COR-L47 (cell line): ENCODE measurements around the gene PTPRH.
"Not testable (repeated sequence)": the region's sequence is repeated elsewhere in the genome, so short reads cannot be mapped to it uniquely, and the experiment has no call there.

Experiments used
- DNase-seq: peaks from one replicate; lab custom pipeline; 2025; lab: John Stamatoyannopoulos, UW

The PTPRH gene

GRCh38 chr19:55158423-55158822 lies 50.9 kb downstream of the PTPRH start:
- no peak for DNase-seq

GRCh38 chr19:55157064-55157908 lies 52.0 kb downstream of the PTPRH start, which contains the start of gene TNNI3:
TNNI3 (minus strand) TSS chr19:55157732; CDS start chr19:55157589, 143 bp downstream.
- DNase-seq, result no peak

GRCh38 chr19:55156202-55157063 lies 52.9 kb downstream of the PTPRH start:
- no peak for DNase-seq

DNA sequence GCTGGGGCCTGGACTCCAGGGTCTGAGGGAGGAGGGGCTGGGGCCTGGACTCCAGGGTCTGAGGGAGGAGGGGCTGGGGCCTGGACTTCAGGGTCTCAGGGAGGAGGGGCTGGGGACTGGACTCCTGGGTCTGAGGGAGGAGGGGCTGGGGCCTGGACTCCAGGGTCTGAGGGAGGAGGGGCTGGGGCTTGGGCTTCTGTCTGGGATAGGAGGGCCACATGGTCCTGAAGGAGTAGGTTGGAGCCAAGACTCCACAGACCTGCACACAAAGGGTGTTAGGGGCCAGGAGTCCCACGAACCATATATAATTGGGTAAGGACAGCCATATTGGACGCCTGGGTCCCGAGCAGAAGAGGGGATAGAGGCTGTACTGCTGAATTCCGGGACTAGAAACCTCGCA lies 53.5 kb downstream of the PTPRH start:
- not testable (repeated sequence) for DNase-seq

GRCh38 chr19:55153652-55154264 lies 55.5 kb downstream of the PTPRH start:
- DNase-seq, result no peak

DNA sequence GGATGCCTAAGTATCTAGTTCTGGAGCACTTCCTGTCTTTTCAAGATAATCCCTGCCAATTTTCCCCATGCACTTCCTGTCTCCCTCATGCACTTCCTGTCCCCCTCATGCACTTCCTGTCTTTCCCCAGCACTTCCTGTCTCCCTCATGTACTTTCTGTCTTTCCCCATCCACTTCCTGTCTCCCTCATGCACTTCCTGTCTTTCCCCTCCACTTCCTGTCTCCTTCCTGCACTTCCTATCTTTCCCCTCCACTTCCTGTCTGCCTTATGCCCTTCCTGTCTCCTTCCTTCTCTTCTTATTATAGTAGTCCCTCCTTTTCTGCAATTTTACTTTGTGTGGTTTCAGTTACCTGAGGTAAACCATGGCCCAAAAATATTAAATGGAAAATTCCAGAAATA lies 57.3 kb downstream of the PTPRH start:
- peak; percentile 63 for DNase-seq

GRCh38 chr19:55149078-55150003 lies 60.0 kb downstream of the PTPRH start, which contains the start of gene TNNT1:
TNNT1 (minus strand) TSS chr19:55149206; CDS start chr19:55147157, 2,049 bp downstream.
- DNase-seq, result no peak

DNA sequence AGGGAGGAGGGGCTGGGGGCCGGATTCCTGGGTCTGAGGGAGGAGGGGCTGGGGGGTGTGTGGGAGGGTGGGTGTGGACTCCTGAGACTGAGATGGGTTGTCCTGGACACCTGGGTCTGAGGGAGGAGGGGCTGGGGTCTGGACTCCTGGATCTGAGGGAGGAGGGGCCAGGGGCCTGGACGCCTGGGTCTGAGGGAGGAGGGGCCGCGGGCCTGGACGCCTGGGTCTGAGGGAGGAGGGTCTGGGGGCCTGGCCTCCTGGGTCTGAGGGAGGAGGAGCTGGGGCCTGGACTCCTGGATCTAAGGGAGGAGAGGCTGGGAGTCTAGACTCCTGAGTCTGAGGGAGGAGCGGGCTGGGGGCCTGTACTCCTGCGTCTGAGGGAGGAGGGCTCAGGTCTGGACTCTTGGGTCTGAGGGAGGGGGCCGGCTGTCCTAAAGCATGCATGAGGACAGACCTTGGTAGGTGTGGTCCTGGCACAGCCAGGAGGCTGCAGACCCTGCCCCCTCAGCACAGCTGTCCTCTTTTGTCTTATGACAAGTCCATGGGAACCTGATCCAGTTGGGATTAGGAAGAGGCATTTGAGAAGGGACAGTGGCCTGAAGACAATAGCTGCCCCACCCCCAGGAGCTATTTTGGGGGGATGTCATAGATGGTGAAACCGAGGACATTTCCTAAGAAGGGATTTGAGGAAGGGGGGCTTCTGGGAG lies 61.6 kb downstream of the PTPRH start:
- no peak for DNase-seq

GRCh38 chr19:55146705-55147273 lies 62.5 kb downstream of the PTPRH start:
- peak; percentile 64 for DNase-seq

DNA sequence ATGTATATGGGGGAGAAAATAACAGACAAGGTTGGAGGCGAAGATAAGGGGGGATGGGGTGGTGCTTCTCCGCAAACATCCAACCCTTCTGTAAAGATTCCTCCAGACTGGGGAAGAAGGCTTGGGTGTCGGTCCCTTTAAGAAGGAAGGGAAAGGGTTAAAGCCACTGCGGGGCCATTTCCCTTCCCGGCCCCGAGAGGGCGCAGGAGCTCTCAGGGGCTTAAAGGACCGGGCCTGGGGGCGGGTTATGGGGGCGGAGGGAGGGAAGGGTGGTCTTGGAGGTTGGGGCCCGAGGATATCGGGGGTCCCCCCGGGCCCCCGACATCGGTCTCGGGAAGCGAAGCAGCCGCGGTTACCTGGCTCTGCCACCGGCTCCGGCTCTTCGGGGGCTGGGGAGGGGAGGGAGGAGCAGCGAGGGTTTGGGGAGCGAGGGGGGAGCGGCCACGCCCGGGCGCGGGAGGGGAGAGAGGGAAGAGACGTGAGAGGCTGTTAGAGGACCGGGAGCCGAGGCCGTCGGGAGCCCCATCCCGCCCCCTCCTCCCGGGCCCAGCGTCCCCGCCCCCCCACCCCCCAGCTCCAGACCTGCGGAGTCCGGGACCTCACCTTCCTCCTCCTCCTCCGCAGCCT lies 63.1 kb downstream of the PTPRH start:
- peak; percentile 41 for DNase-seq

- DNase-seq, result no peak
Observed at GRCh38 chr19:55145232-55145631, 64.1 kb downstream of the PTPRH start.

DNA sequence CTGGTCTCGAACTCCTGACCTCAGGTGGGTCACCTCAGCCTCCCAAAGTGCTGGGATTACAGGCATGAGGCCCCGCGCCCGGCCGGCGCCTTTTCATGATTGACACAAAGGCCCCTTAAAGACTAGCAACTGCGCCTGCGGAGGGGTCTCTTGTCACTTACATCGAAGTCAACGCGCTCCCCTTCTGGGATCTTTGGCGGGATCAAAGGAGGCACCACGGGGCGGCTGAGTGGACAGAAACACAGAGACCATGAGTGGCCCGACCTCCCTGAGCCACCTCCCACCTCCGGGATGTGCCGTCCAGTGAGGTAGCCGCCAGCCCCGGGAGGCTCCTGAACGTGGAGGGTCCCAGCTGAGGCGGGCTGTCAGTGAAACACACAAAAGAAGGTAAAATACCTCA lies 67.6 kb downstream of the PTPRH start:
- DNase-seq, result no peak

- no peak for DNase-seq
Observed at GRCh38 chr19:55137915-55138314, 71.4 kb downstream of the PTPRH start.

GRCh38 chr19:55136399-55137102 lies 72.8 kb downstream of the PTPRH start:
- DNase-seq, result no peak

DNA sequence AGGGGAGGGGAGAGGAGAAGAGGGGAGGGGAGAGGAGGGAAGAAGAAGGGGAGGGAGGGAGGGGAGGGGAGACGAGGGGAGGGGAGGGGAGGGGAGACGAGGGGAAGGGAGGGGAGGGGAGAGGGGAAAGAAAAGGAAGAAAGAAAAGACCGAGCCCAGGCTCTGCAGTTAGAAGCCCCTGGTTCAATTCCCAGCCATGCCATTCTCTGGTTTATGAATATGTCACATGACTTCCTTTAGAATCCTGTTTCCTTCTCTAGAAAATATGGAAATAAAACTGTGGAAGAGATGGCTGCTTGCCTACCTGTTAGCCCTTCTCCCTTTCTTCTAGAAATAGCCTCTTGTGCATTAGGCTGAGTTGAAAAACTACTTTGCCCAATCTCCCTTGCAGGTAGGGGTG lies 74.6 kb downstream of the PTPRH start:
- DNase-seq, result no peak

GRCh38 chr19:55133639-55134444 lies 75.5 kb downstream of the PTPRH start:
- DNase-seq, result no peak

GRCh38 chr19:55132453-55133129 lies 76.7 kb downstream of the PTPRH start:
- no peak for DNase-seq

GRCh38 chr19:55131421-55131820 lies 77.9 kb downstream of the PTPRH start:
- DNase-seq, result no peak
